ENCODE measurements around the gene AOC3. TPM values are rescaled to one million over a fixed set of nuclear protein-coding genes. Genes with fewer than 3 reads are reported as not detected.

The AOC3 gene
- total RNA-seq, 8 experiments from 2014 or later = 0.41 to 3.7 (median 0.81) TPM

Other genes with a start within 250 kb of the AOC3 start
- 10 to 100 TPM; 27.1 to 40.2 (median 32.8) TPM for gene RETREG3, start 241.8 kb upstream of the AOC3 start, total RNA-seq
- 10 to 100 TPM; 24.7 to 67.7 (median 39.3) TPM for gene TUBG1, start 241.5 kb upstream of the AOC3 start, total RNA-seq
- 10 to 100 TPM in 7 of 8 experiments, 1 to 10 TPM in 1; 7.1 to 26.7 (median 16.0) TPM for gene TUBG2, start 191.9 kb upstream of the AOC3 start, total RNA-seq
- gene PLEKHH3, start 174.2 kb upstream of the AOC3 start, total RNA-seq = 10 to 100 TPM; 10.1 to 24.2 (median 20.6) TPM
- gene CCR10, start 169.4 kb upstream of the AOC3 start, total RNA-seq = 1 to 10 TPM in 5 of 8 experiments, under 1 TPM in 3; 0.41 to 6.4 (median 1.6) TPM
- gene CNTNAP1, start 168.7 kb upstream of the AOC3 start, total RNA-seq = 10 to 100 TPM in 5 of 8 experiments, 1 to 10 TPM in 3; 2.4 to 33.9 (median 14.1) TPM
- 10 to 100 TPM; 13.8 to 44.5 (median 27.8) TPM for gene EZH1, start 106.2 kb upstream of the AOC3 start, total RNA-seq
- gene RAMP2, start 90.0 kb upstream of the AOC3 start, total RNA-seq = 10 to 100 TPM in 1 of 8 experiments, 1 to 10 TPM in 6, under 1 TPM in 1; 0.90 to 34.2 (median 4.1) TPM
- gene VPS25, start 77.8 kb upstream of the AOC3 start, total RNA-seq = 100 to 1,000 TPM in 1 of 8 experiments, 10 to 100 TPM in 7; 57.1 to 110 (median 88.0) TPM
- gene WNK4, start 70.6 kb upstream of the AOC3 start, total RNA-seq = 1 to 10 TPM in 1 of 8 experiments, under 1 TPM in 7; 0.11 to 1.2 (median 0.57) TPM
- 100 to 1,000 TPM in 2 of 8 experiments, 10 to 100 TPM in 6; 58.7 to 114 (median 72.5) TPM for gene COA3, start 52.5 kb upstream of the AOC3 start, total RNA-seq
- gene CNTD1, start 52.3 kb upstream of the AOC3 start, total RNA-seq = 1 to 10 TPM in 2 of 8 experiments, under 1 TPM in 6; 0.58 to 3.8 (median 0.81) TPM
- 100 to 1,000 TPM in 2 of 8 experiments, 10 to 100 TPM in 6; 34.6 to 113 (median 55.9) TPM for gene BECN1, start 26.9 kb upstream of the AOC3 start, total RNA-seq
- 100 to 1,000 TPM in 3 of 8 experiments, 10 to 100 TPM in 5; 31.7 to 169 (median 69.6) TPM for gene PSME3, start 17.8 kb upstream of the AOC3 start, total RNA-seq
- gene AOC2, start 6.6 kb upstream of the AOC3 start, total RNA-seq = 1 to 10 TPM; 1.3 to 2.6 (median 2.1) TPM
- gene G6PC1, start 49.6 kb downstream of the AOC3 start, total RNA-seq = under 1 TPM in 5 of 8 experiments, not detected in 3; 0.21 to 0.70 (median 0.47) TPM
- gene AARSD1, start 113.3 kb downstream of the AOC3 start, total RNA-seq = 10 to 100 TPM; 47.2 to 77.9 (median 59.3) TPM
- 1 to 10 TPM in 7 of 8 experiments, under 1 TPM in 1; 0.76 to 3.6 (median 2.0) TPM for gene PTGES3L, start 128.9 kb downstream of the AOC3 start, total RNA-seq
- gene RUNDC1, start 129.4 kb downstream of the AOC3 start, total RNA-seq = 10 to 100 TPM; 11.8 to 14.8 (median 13.5) TPM
- gene RPL27, start 147.2 kb downstream of the AOC3 start, total RNA-seq = 1,000 to 10,000 TPM; 1,328 to 3,262 (median 2,235) TPM
- gene IFI35, start 155.6 kb downstream of the AOC3 start, total RNA-seq = 10 to 100 TPM in 4 of 8 experiments, 1 to 10 TPM in 1, under 1 TPM in 2, not detected in 1; 0.76 to 57.9 (median 10.7) TPM
- gene VAT1, start 171.2 kb downstream of the AOC3 start, total RNA-seq = 100 to 1,000 TPM in 7 of 8 experiments, 10 to 100 TPM in 1; 42.9 to 426 (median 125) TPM
- 10 to 100 TPM in 5 of 8 experiments, 1 to 10 TPM in 2, under 1 TPM in 1; 0.66 to 27.3 (median 19.9) TPM for gene RND2, start 174.0 kb downstream of the AOC3 start, total RNA-seq